HCT116 (cell line): ENCODE data around the gene BAD. TPM values are rescaled to one million over a fixed set of nuclear protein-coding genes. Genes with fewer than 3 reads are reported as not detected.

Experiments used
- ATAC-seq: fragments of 200-7000 bp; cut with Tn5 transposase; 2 replicates; pipeline ENCODE4 v1.9.1; 2020; ENCODE audit warnings: mild to moderate bottlenecking, moderate library complexity
- BruUV-seq: library from RNA; stranded (reverse); fragments of 400-500 nt; replicated peaks from 2 replicates; lab custom pipeline; 2021; lab: Mats Ljungman, UMichigan
- CTCF ChIA-PET: fragments of 300-600 bp; sonication (Branson Sonifier 250); formaldehyde crosslinking; loops from one replicate; lab custom pipeline; 2021; ENCODE audit warnings: antibody characterized with exemption; lab: Charles Lee
- POLR2A ChIA-PET: fragments of 300-600, 350-600 bp; sonication (Branson Sonifier 250); formaldehyde crosslinking; loops from one replicate; lab custom pipeline; 2021; ENCODE audit warnings: antibody characterized with exemption; lab: Charles Lee
- RAD21 ChIA-PET, 2 experiments: fragments of 300-600 bp; sonication (Branson Sonifier 250); formaldehyde crosslinking; loops; one replicate each; lab custom pipeline; 2023; ENCODE audit warnings: low total read pairs in 2 of 2; ENCODE audit not compliant: uncharacterized antibody in 2 of 2, unreplicated experiment in 2 of 2, low non-redundant PET in 1 of 2; lab: Charles Lee
- DNase-seq: peaks from one replicate; pipeline ENCODE4 v3.0.0-alpha.2; 2010; ENCODE audit warnings: low read depth, low spot score
- H2AFZ ChIP-seq: fragments of 200-600 bp; shearing (Covaris generic), sonication (generic); 2 replicates; pipeline ENCODE4 v1.6.1; 2017; ENCODE audit warnings: low read depth, mixed run types, mixed read lengths, antibody characterized with exemption, low read length; ENCODE audit not compliant: poor library complexity, severe bottlenecking
- H3K27ac ChIP-seq: 2 replicates; pipeline ENCODE4 v1.5.1; 2012; ENCODE audit warnings: low read depth, low read length
- H3K27me3 ChIP-seq: fragments of 200-600 bp; sonication (generic); 2 replicates; pipeline ENCODE4 v1.6.1; 2016; ENCODE audit warnings: mixed run types, low read length, mixed read lengths; ENCODE audit not compliant: insufficient read depth
- H3K36me3 ChIP-seq, 2 experiments: fragments of 200-500 bp in 1 of 2; fragments of 200-600 bp in 1 of 2; sonication (Bioruptor generic) in 1 of 2; sonication (generic) in 1 of 2; 2 replicates each; pipeline versions ENCODE4 v1.5.1 to v1.6.1; 2014 to 2016; ENCODE audit warnings: low read length in 2 of 2, inconsistent platforms in 1 of 2, mixed read lengths in 1 of 2, mixed run types in 1 of 2; ENCODE audit not compliant: insufficient read depth in 2 of 2, control insufficient read depth in 1 of 2
- H3K4me1 ChIP-seq, 2 experiments: fragments of 200-600 bp in 1 of 2; sonication (generic) in 1 of 2; 2 replicates each; pipeline versions ENCODE4 v1.5.1 to v1.6.1; 2012 to 2017; ENCODE audit warnings: low read length in 2 of 2, inconsistent platforms in 1 of 2, mild to moderate bottlenecking in 1 of 2, mixed read lengths in 1 of 2, mixed run types in 1 of 2, moderate library complexity in 1 of 2; ENCODE audit not compliant: insufficient read depth in 2 of 2, control insufficient read depth in 1 of 2
- H3K4me2 ChIP-seq: fragments of 200-600 bp; sonication (generic); 2 replicates; pipeline ENCODE4 v1.6.1; 2017; ENCODE audit warnings: mixed run types, low read length, mixed read lengths
- H3K4me3 ChIP-seq, 2 experiments: fragments of 200-600 bp in 1 of 2; sonication (generic) in 1 of 2; replicated peaks in 1 of 2; 2 replicates each; pipeline ENCODE4 v1.5.1; 2011 to 2016; ENCODE audit warnings: low read length in 2 of 2, control low read depth in 1 of 2, low read depth in 1 of 2, mild to moderate bottlenecking in 1 of 2, mixed read lengths in 1 of 2, mixed run types in 1 of 2
- H3K79me2 ChIP-seq: fragments of 200-600 bp; sonication (generic); 2 replicates; pipeline ENCODE4 v1.6.1; 2017; ENCODE audit warnings: mild to moderate bottlenecking, mixed run types, low read length, moderate library complexity, mixed read lengths; ENCODE audit not compliant: insufficient read depth
- H3K9ac ChIP-seq: fragments of 200-600 bp; sonication (generic); 2 replicates; pipeline ENCODE4 v1.6.1; 2016; ENCODE audit warnings: low read length, mixed read lengths
- H3K9me2 ChIP-seq: fragments of 200-600 bp; sonication (generic), shearing (Covaris generic); 2 replicates; pipeline ENCODE4 v1.6.1; 2017; ENCODE audit warnings: mixed run types, mild to moderate bottlenecking, moderate library complexity; ENCODE audit not compliant: insufficient read depth
- H3K9me3 ChIP-seq, 2 experiments: fragments of 200-500 bp in 1 of 2; fragments of 200-600 bp in 1 of 2; sonication (Bioruptor generic) in 1 of 2; sonication (generic) in 1 of 2; 2 replicates each; pipeline ENCODE4 v1.6.1; 2014 to 2017; ENCODE audit warnings: low read length in 2 of 2, mixed read lengths in 2 of 2, inconsistent platforms in 1 of 2, low read depth in 1 of 2, mild to moderate bottlenecking in 1 of 2, mixed run types in 1 of 2, moderate library complexity in 1 of 2; ENCODE audit not compliant: control insufficient read depth in 1 of 2, insufficient read depth in 1 of 2
- H4K20me1 ChIP-seq: fragments of 200-600 bp; sonication (generic), shearing (Covaris generic); 2 replicates; pipeline ENCODE4 v1.6.1; 2017; ENCODE audit warnings: mixed run types, mild to moderate bottlenecking, moderate library complexity; ENCODE audit not compliant: insufficient read depth
- CEBPB ChIP-seq: IDR thresholded peaks from 2 replicates; pipeline ENCODE4 v1.6.1; 2012; ENCODE audit warnings: low read depth
- ELF1 ChIP-seq: IDR thresholded peaks from 2 replicates; pipeline ENCODE4 v1.6.1; 2012; ENCODE audit warnings: low read depth, borderline replicate concordance
- EZH2 ChIP-seq: fragments of 200-600 bp; sonication (generic); IDR thresholded peaks from 2 replicates; pipeline ENCODE4 v1.6.1; 2017; ENCODE audit warnings: antibody characterized with exemption, mixed run types
- EZH2phosphoT487 ChIP-seq: fragments of 200-600 bp; IDR thresholded peaks from 2 replicates; pipeline ENCODE4 v1.6.1; 2018; ENCODE audit warnings: antibody characterized with exemption, borderline replicate concordance
- JUND ChIP-seq: IDR thresholded peaks from 2 replicates; pipeline ENCODE4 v1.6.1; 2012
- POLR2A ChIP-seq: IDR thresholded peaks from 2 replicates; pipeline ENCODE4 v1.7.0; 2011; ENCODE audit warnings: borderline replicate concordance; ENCODE audit not compliant: insufficient read depth, insufficient read length; ENCODE audit errors: extremely low read depth
- POLR2AphosphoS5 ChIP-seq: IDR thresholded peaks from 2 replicates; pipeline ENCODE4 v1.6.1; 2011; ENCODE audit warnings: mild to moderate bottlenecking, low read depth, low read length, moderate library complexity
- SIN3A ChIP-seq: IDR thresholded peaks from 2 replicates; pipeline ENCODE4 v1.6.1; 2012; ENCODE audit warnings: low read depth
- SRF ChIP-seq: IDR thresholded peaks from 2 replicates; pipeline ENCODE4 v1.6.1; 2012; ENCODE audit warnings: low read depth
- YY1 ChIP-seq: IDR thresholded peaks from 2 replicates; pipeline ENCODE4 v1.6.1; 2011; ENCODE audit warnings: low read length, low read depth, moderate library complexity, mild to moderate bottlenecking; ENCODE audit not compliant: insufficient replicate concordance; ENCODE audit errors: extremely low read depth
- ZFX ChIP-seq: fragments of 450-650 bp; IDR thresholded peaks from 2 replicates; pipeline ENCODE4 v1.6.1; 2017
- intact Hi-C: fragments of 100-400 bp; cut with micrococcal nuclease; formaldehyde crosslinking; loops from 2 replicates; pipeline ENCODE4 v1.10.0; 2022
- total RNA-seq: library from RNA; stranded (reverse); gene quantifications from one replicate; pipeline ENCODE4 v1.2.1, GENCODE V29; 2021; ENCODE audit not compliant: unreplicated experiment
- TF ChIP-seq, protein P1 (sequence below): IDR thresholded peaks from 2 replicates; pipeline ENCODE4 v1.6.1; 2012
- TF ChIP-seq, protein P2 (sequence below): IDR thresholded peaks from 2 replicates; pipeline ENCODE4 v1.6.1; 2012
- TF ChIP-seq, protein P3 (sequence below), 3 experiments: fragments of 200-600 bp in 1 of 3; sonication (generic) in 1 of 3; IDR thresholded peaks in 2 of 3; conservative IDR thresholded peaks in 1 of 3; 2 replicates each; pipeline ENCODE4 v1.5.1; 2012 to 2017; ENCODE audit warnings: low read depth in 2 of 3, low read length in 2 of 3, antibody characterized with exemption in 1 of 3, borderline replicate concordance in 1 of 3, control low read depth in 1 of 3, mild to moderate bottlenecking in 1 of 3, mixed read lengths in 1 of 3, mixed run types in 1 of 3, moderate library complexity in 1 of 3; ENCODE audit not compliant: insufficient read depth in 1 of 3
- TF ChIP-seq, protein P4 (sequence below): IDR thresholded peaks from 2 replicates; pipeline ENCODE4 v1.6.1; 2011; ENCODE audit warnings: mild to moderate bottlenecking, low read length, moderate library complexity; ENCODE audit not compliant: insufficient replicate concordance; ENCODE audit errors: extremely low read depth

Gene BAD
- total RNA-seq, 1 experiment from 2014 or later: 51.9 TPM

DNA sequence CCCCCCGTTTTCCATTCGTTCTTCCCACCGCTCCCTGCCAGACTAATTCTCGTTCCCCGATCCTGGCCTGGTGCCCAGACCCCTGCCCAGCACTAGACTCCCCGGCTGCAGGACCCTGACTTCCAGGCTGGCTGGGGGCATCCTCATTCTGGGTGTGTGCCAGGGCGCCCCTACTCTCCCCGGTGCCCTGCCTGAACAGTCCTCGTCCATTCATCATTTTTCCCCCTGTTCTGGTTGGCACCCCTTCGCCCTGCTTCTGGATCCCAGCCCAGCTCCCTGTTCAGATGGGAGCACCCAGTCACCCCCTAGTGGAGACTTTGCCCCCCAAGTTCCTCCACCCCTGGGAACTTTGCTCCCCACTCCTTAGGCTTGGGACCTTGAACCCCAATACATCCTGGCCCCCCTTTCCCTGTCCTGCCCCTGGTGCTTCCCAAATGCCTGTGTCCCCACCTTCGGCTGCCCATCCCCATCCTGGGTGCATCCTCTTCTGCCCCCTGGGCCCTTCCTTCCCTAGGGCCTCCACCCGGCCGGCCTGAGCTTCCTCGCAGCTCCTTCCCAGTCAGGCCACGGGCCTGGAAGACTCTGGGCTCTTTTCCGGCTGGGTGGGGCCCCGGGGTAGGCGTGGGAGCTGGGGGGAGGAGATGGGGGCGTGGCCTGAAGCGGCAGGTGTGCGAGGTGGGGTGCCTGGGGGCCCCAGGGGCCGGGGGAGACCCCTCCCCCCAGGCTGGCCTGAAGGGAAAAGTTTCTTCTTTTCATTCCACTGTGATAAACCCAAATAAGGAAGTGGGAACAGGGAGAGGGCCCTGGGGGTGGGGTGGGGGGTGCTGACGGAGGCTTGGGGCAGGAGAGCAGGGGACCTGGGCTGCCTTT, 32.2 kb downstream of the BAD start:
- intact Hi-C loops: no loop called here
- peak; percentile 54 for ATAC-seq

More for the DNA sequence above, 32.2 kb downstream of the BAD start:
- ChIA-PET RAD21 (interaction anchor here (0.6 to 1.3 kb wide), 3 partner anchors 36 to 48 kb away, joined by 3 to 4 read pairs (median 4); no protein-coding TSS in a partner anchor), POLR2A (interaction anchor here (0.7 to 1.9 kb wide), 8 partner anchors 9 to 103 kb away, joined by 3 to 10 read pairs (median 4); partner anchors contain the start of genes FKBP2, PRDX5 and TRMT112), CTCF (interaction anchor here (1.0 to 1.5 kb wide), 5 partner anchors 11 to 104 kb away, joined by 3 to 11 read pairs (median 3); partner anchors contain the start of genes NUDT22 and TRPT1)
- H3K4me2 ChIP-seq: peak overlapping the region; percentile 95
- H3K36me3 ChIP-seq: peaks cover 11 to 25% of the 10 kb centered on the region in 2 experiments; a peak in 3 of 4 replicates
- H3K4me3 ChIP-seq: peak overlapping the region; percentile 96 to 98
- TF ChIP-seq POLR2AphosphoS5 (peak; percentile 91), YY1 (no peak), EZH2phosphoT487 (no peak), SRF (no peak), JUND (no peak), SIN3A (no peak), POLR2A (peak; percentile 44), ZFX (peak; percentile 41; the same call in 1 of the 2 replicates), EZH2 (no peak), ELF1 (no peak), CEBPB (no peak)
- TF ChIP-seq, protein P1, sequence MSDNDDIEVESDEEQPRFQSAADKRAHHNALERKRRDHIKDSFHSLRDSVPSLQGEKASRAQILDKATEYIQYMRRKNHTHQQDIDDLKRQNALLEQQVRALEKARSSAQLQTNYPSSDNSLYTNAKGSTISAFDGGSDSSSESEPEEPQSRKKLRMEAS: no peak
- TF ChIP-seq, protein P2, sequence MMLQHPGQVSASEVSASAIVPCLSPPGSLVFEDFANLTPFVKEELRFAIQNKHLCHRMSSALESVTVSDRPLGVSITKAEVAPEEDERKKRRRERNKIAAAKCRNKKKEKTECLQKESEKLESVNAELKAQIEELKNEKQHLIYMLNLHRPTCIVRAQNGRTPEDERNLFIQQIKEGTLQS: no peak
- TF ChIP-seq, protein P3, sequence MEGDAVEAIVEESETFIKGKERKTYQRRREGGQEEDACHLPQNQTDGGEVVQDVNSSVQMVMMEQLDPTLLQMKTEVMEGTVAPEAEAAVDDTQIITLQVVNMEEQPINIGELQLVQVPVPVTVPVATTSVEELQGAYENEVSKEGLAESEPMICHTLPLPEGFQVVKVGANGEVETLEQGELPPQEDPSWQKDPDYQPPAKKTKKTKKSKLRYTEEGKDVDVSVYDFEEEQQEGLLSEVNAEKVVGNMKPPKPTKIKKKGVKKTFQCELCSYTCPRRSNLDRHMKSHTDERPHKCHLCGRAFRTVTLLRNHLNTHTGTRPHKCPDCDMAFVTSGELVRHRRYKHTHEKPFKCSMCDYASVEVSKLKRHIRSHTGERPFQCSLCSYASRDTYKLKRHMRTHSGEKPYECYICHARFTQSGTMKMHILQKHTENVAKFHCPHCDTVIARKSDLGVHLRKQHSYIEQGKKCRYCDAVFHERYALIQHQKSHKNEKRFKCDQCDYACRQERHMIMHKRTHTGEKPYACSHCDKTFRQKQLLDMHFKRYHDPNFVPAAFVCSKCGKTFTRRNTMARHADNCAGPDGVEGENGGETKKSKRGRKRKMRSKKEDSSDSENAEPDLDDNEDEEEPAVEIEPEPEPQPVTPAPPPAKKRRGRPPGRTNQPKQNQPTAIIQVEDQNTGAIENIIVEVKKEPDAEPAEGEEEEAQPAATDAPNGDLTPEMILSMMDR (IDR thresholded peaks at IDR 0.05 in 2 of 3, conservative IDR thresholded peaks at IDR 0.05 in 1 of 3; ENCODE audit: borderline replicate concordance in 1 of 3, insufficient read depth in 1 of 3, low read depth in 2 of 3, low read length in 2 of 3): peak in 2 of 3 experiments; percentile 30 to 49; a peak in 4 of 6 replicates
- TF ChIP-seq, protein P4, sequence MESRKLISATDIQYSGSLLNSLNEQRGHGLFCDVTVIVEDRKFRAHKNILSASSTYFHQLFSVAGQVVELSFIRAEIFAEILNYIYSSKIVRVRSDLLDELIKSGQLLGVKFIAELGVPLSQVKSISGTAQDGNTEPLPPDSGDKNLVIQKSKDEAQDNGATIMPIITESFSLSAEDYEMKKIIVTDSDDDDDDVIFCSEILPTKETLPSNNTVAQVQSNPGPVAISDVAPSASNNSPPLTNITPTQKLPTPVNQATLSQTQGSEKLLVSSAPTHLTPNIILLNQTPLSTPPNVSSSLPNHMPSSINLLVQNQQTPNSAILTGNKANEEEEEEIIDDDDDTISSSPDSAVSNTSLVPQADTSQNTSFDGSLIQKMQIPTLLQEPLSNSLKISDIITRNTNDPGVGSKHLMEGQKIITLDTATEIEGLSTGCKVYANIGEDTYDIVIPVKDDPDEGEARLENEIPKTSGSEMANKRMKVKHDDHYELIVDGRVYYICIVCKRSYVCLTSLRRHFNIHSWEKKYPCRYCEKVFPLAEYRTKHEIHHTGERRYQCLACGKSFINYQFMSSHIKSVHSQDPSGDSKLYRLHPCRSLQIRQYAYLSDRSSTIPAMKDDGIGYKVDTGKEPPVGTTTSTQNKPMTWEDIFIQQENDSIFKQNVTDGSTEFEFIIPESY: no peak
- H3K27ac ChIP-seq: peak overlapping the region; percentile 89
- no peaks in the 10 kb centered on the region for H3K9me3 ChIP-seq
- H4K20me1 ChIP-seq: no peaks in the 10 kb centered on the region
- no peaks in the 10 kb centered on the region for H3K27me3 ChIP-seq
- peak overlapping the region; percentile 97 for H3K9ac ChIP-seq
- H2AFZ ChIP-seq: no peak overlapping the region
- H3K9me2 ChIP-seq: no peaks in the 10 kb centered on the region
- no peak for DNase-seq
- BruUV-seq: no TSS peak
- peaks cover 28 to 63% of the 10 kb centered on the region in 2 experiments for H3K4me1 ChIP-seq
- peaks cover 35% of the 10 kb centered on the region for H3K79me2 ChIP-seq
